Neural progenitor cell (in vitro differentiated cells): ENCODE data around the gene HAT1. TPM values are rescaled to one million over a fixed set of nuclear protein-coding genes. Genes with fewer than 3 reads are reported as not detected.

ENCODE experiments used
- DNase-seq: peaks from one replicate; pipeline ENCODE4 v3.0.0-alpha.2; 2016; ENCODE audit warnings: low spot score
- H2AFZ ChIP-seq: fragments of 200-600 bp; sonication (generic); replicated peaks from 2 replicates; pipeline ENCODE4 v1.6.1; 2016; ENCODE audit warnings: antibody characterized with exemption
- H3F3A ChIP-seq: fragments of 200-600 bp; sonication (generic); 2 replicates; pipeline ENCODE4 v1.6.1; 2016; ENCODE audit warnings: antibody characterized with exemption, low read depth
- H3K27ac ChIP-seq: fragments of 200-600 bp; sonication (generic); 2 replicates; pipeline ENCODE4 v1.5.1; 2016; ENCODE audit warnings: mild to moderate bottlenecking
- H3K27me3 ChIP-seq: fragments of 200-600 bp; sonication (generic); 2 replicates; pipeline ENCODE4 v1.6.1; 2016; ENCODE audit warnings: mild to moderate bottlenecking, moderate library complexity
- H3K36me3 ChIP-seq: fragments of 200-600 bp; sonication (generic); 2 replicates; pipeline ENCODE4 v1.5.1; 2016
- H3K4me1 ChIP-seq: fragments of 200-600 bp; sonication (generic); 2 replicates; pipeline ENCODE4 v1.6.1; 2016; ENCODE audit warnings: mixed run types
- H3K4me2 ChIP-seq: fragments of 200-600 bp; sonication (generic); 2 replicates; pipeline ENCODE4 v1.6.1; 2016
- H3K4me3 ChIP-seq: fragments of 200-600 bp; sonication (generic); 2 replicates; pipeline ENCODE4 v1.5.1; 2016
- H3K79me2 ChIP-seq: fragments of 200-600 bp; sonication (generic); 2 replicates; pipeline ENCODE4 v1.6.1; 2016; ENCODE audit warnings: low read depth
- H3K9ac ChIP-seq: fragments of 200-600 bp; sonication (generic); 2 replicates; pipeline ENCODE4 v1.6.1; 2016
- H3K9me3 ChIP-seq: fragments of 200-600 bp; sonication (generic); 2 replicates; pipeline ENCODE4 v1.5.1; 2016; ENCODE audit warnings: low read depth
- H4K20me1 ChIP-seq: fragments of 200-600 bp; sonication (generic); 2 replicates; pipeline ENCODE4 v1.6.1; 2016; ENCODE audit warnings: low read depth
- H3K27ac Mint-ChIP-seq: 3 replicates; pipeline ENCODE4 v1.8.0; 2021; ENCODE audit warnings: mixed read lengths
- H3K27me3 Mint-ChIP-seq: 2 replicates; pipeline ENCODE4 v1.8.0; 2022; ENCODE audit warnings: low read depth, mild to moderate bottlenecking, inconsistent platforms, moderate library complexity, mixed read lengths; ENCODE audit not compliant: insufficient read depth
- H3K36me3 Mint-ChIP-seq: 3 replicates; pipeline ENCODE4 v1.8.0; 2021; ENCODE audit warnings: mixed read lengths
- H3K4me1 Mint-ChIP-seq: 3 replicates; pipeline ENCODE4 v1.8.0; 2021; ENCODE audit warnings: mixed read lengths
- H3K4me3 Mint-ChIP-seq: 3 replicates; pipeline ENCODE4 v1.8.0; 2021; ENCODE audit warnings: mild to moderate bottlenecking, moderate library complexity, mixed read lengths
- H3K9me3 Mint-ChIP-seq: 3 replicates; pipeline ENCODE4 v1.8.0; 2020; ENCODE audit warnings: mixed read lengths
- EZH2 ChIP-seq: fragments of 200-600 bp; sonication (generic); IDR thresholded peaks from 2 replicates; pipeline ENCODE4 v1.6.1; 2017; ENCODE audit warnings: antibody characterized with exemption, mild to moderate bottlenecking, moderate library complexity
- EZH2phosphoT487 ChIP-seq: fragments of 200-600 bp; sonication (generic); IDR thresholded peaks from 2 replicates; pipeline ENCODE4 v1.6.1; 2017; ENCODE audit warnings: antibody characterized with exemption
- total RNA-seq: library from RNA; depleted of rRNA; stranded (reverse); fragments of >200 nt; gene quantifications from 2 replicates; pipeline ENCODE4 v1.2.3, GENCODE V29; 2015; ENCODE audit warnings: low replicate concordance
- TF ChIP-seq, protein P1 (sequence below): fragments of 200-600 bp; sonication (generic); IDR thresholded peaks from 2 replicates; pipeline ENCODE4 v1.5.1; 2017; ENCODE audit warnings: antibody characterized with exemption, mild to moderate bottlenecking

Gene HAT1
- total RNA-seq, 1 donor from 2014 or later, result 109 TPM

DNA sequence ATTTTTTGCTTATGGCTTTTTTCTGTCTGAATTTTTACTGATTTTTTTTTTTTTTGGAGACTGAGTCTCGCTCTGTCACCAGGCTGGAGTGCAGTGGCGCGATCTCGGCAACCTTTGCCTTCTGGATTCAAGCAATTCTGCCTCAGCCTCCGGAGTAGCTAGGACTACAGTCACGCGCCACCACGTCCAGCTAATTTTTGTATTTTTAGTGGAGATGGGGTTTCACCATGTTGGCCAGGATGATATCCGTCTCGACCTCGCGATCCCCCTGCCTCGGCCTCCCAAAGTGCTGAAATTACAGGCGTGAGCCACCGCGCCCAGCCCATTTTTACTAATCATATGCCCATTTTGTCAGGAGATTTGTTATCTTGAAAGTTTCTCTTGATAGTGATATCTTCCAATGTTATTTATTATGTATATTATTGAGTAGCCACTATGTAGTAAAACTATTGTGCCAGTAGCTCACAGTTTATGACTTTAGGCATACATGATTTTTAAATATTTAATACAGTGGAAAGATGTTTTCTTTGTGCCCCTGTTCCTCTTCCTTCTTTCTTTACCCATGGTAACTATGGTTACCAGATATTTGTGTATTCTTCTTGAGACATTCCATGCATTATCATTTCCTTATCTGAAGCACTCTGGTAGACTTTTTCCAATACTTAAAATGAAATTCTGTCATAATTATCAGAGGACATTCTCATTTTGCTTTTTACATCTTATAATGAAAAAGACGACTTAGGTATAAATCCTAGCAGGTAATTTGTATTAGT is 2.1 kb downstream of the HAT1 start:
- no peaks in the 10 kb centered on the region for H4K20me1 ChIP-seq
- peaks cover 69% of the 10 kb centered on the region for H3K79me2 ChIP-seq
- peaks cover 6% of the 10 kb centered on the region for H3K4me1 ChIP-seq
- H3K27me3 ChIP-seq, result no peaks in the 10 kb centered on the region
- Mint-ChIP-seq H3K36me3 (peaks cover 24% of the 10 kb centered on the region), H3K27me3 (no peaks in the 10 kb centered on the region), H3K4me3 (peak overlapping the region; percentile 93), H3K4me1 (peaks cover 19% of the 10 kb centered on the region), H3K27ac (no peak overlapping the region), H3K9me3 (peaks cover 2% of the 10 kb centered on the region)
- H3K9me3 ChIP-seq, result no peaks in the 10 kb centered on the region
- H3F3A ChIP-seq, result peaks cover 20% of the 10 kb centered on the region
- peaks cover 10% of the 10 kb centered on the region for H3K36me3 ChIP-seq
- TF ChIP-seq EZH2 (no peak), EZH2phosphoT487 (no peak)
- TF ChIP-seq, protein P1, sequence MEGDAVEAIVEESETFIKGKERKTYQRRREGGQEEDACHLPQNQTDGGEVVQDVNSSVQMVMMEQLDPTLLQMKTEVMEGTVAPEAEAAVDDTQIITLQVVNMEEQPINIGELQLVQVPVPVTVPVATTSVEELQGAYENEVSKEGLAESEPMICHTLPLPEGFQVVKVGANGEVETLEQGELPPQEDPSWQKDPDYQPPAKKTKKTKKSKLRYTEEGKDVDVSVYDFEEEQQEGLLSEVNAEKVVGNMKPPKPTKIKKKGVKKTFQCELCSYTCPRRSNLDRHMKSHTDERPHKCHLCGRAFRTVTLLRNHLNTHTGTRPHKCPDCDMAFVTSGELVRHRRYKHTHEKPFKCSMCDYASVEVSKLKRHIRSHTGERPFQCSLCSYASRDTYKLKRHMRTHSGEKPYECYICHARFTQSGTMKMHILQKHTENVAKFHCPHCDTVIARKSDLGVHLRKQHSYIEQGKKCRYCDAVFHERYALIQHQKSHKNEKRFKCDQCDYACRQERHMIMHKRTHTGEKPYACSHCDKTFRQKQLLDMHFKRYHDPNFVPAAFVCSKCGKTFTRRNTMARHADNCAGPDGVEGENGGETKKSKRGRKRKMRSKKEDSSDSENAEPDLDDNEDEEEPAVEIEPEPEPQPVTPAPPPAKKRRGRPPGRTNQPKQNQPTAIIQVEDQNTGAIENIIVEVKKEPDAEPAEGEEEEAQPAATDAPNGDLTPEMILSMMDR, result no peak
- no peak overlapping the region for H2AFZ ChIP-seq
- no peak overlapping the region for H3K9ac ChIP-seq
- no peak for DNase-seq
- peak overlapping the region; percentile 91 for H3K4me2 ChIP-seq
- H3K4me3 ChIP-seq, result peak overlapping the region; percentile 77
- H3K27ac ChIP-seq, result no peak overlapping the region

DNA sequence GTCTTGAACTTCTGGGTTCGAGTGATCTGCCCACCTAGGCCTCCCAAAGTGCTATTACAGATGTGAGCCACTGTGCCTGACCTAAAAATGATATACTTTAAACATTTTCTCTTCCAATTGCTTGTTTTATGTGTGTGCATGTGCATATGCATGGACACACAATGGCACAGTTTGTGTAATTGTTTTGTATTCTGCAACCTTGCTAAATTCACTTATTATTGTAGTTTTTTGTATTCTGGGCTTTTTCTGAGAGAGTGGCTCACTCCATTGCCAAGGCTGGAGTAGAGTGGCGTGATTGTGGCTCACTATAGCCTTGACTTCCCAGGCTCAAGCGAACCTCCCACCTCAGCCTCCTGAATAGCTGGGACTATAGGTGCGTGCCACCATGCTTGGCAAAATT is 8.1 kb downstream of the HAT1 start:
- no peaks in the 10 kb centered on the region for H3K4me1 Mint-ChIP-seq
- H3K27ac ChIP-seq, result no peak overlapping the region
- H3K79me2 ChIP-seq, result peaks cover 100% of the 10 kb centered on the region
- peaks cover 8% of the 10 kb centered on the region for H4K20me1 ChIP-seq
- TF ChIP-seq, protein P1, result no peak
- no peak for TF ChIP-seq EZH2phosphoT487
- H3K9me3 Mint-ChIP-seq, result peaks cover 2% of the 10 kb centered on the region
- H3K4me3 Mint-ChIP-seq, result no peak overlapping the region
- no peak overlapping the region for H3K27ac Mint-ChIP-seq
- no peak overlapping the region for H3K4me2 ChIP-seq
- H3K4me3 ChIP-seq, result no peak overlapping the region
- H3K9ac ChIP-seq, result no peak overlapping the region
- no peaks in the 10 kb centered on the region for H3K27me3 ChIP-seq
- H3K36me3 ChIP-seq, result peaks cover 11% of the 10 kb centered on the region
- H3F3A ChIP-seq, result no peaks in the 10 kb centered on the region
- H3K9me3 ChIP-seq, result no peaks in the 10 kb centered on the region
- no peak overlapping the region for H2AFZ ChIP-seq
- H3K27me3 Mint-ChIP-seq, result no peaks in the 10 kb centered on the region
- DNase-seq, result no peak
- H3K4me1 ChIP-seq, result no peaks in the 10 kb centered on the region
- peaks cover 54% of the 10 kb centered on the region for H3K36me3 Mint-ChIP-seq

GRCh38 chr2:171939058-171939742 is 16.9 kb downstream of the HAT1 start:
- no peaks in the 10 kb centered on the region for H3K27me3 ChIP-seq
- Mint-ChIP-seq H3K4me1 (no peaks in the 10 kb centered on the region), H3K36me3 (peaks cover 36% of the 10 kb centered on the region), H3K27ac (no peak overlapping the region), H3K27me3 (no peaks in the 10 kb centered on the region), H3K9me3 (peaks cover 22% of the 10 kb centered on the region), H3K4me3 (no peak overlapping the region)
- peaks cover 11% of the 10 kb centered on the region for H4K20me1 ChIP-seq
- no peaks in the 10 kb centered on the region for H3K4me1 ChIP-seq
- H3K27ac ChIP-seq, result no peak overlapping the region
- no peak overlapping the region for H3K4me3 ChIP-seq
- no peaks in the 10 kb centered on the region for H3F3A ChIP-seq
- H3K9me3 ChIP-seq, result no peaks in the 10 kb centered on the region
- H2AFZ ChIP-seq, result no peak overlapping the region
- peaks cover 99% of the 10 kb centered on the region for H3K79me2 ChIP-seq
- DNase-seq, result no peak
- no peak overlapping the region for H3K4me2 ChIP-seq
- no peak overlapping the region for H3K9ac ChIP-seq
- peaks cover 6% of the 10 kb centered on the region for H3K36me3 ChIP-seq
- no peak for TF ChIP-seq EZH2phosphoT487
- no peak for TF ChIP-seq EZH2
- TF ChIP-seq, protein P1, result no peak
